Endothelial cell of umbilical vein (primary cell): ENCODE measurements around the gene LOXL3. TPM values are rescaled to one million over a fixed set of nuclear protein-coding genes. Genes with fewer than 3 reads are reported as not detected.

Experiments used
- BruUV-seq: library from RNA; stranded (reverse); fragments of 400-500 nt; replicated peaks from 2 replicates; lab custom pipeline; 2021; lab: Mats Ljungman, UMichigan
- CTCF ChIA-PET: fragments of 300-600, 350-600 bp; sonication (Branson Sonifier 250); formaldehyde crosslinking; loops from one replicate; lab custom pipeline; 2021; ENCODE audit warnings: antibody characterized with exemption, inconsistent platforms; lab: Charles Lee
- POLR2A ChIA-PET: fragments of 300-600, 350-600 bp; sonication (Branson Sonifier 250); formaldehyde crosslinking; loops from one replicate; lab custom pipeline; 2021; ENCODE audit warnings: antibody characterized with exemption, inconsistent platforms; lab: Charles Lee
- DNase-seq: peaks from one replicate; pipeline ENCODE4 v3.0.0-alpha.2; 2011; ENCODE audit warnings: low read depth, low spot score
- FAIRE-seq: peaks from 2 replicates; lab custom pipeline; 2011; peaks lifted over from hg19 to GRCh38; lab: Jason Lieb, UNC
- H2AFZ ChIP-seq: 2 replicates; pipeline ENCODE4 v1.6.0; 2012; ENCODE audit warnings: low read depth, low read length, control low read depth, inconsistent platforms
- H3K27ac ChIP-seq: 2 replicates; pipeline ENCODE4 v1.5.1; 2011; ENCODE audit warnings: low read depth, mild to moderate bottlenecking, control low read depth, low read length, moderate library complexity; ENCODE audit not compliant: insufficient read depth
- H3K27me3 ChIP-seq, 2 experiments: 2 replicates each; pipeline versions ENCODE4 v1.6.0 to v1.6.1; 2011; ENCODE audit warnings: low read length in 2 of 2, mixed read lengths in 1 of 2; ENCODE audit not compliant: control insufficient read depth in 2 of 2, insufficient read depth in 2 of 2
- H3K36me3 ChIP-seq, 2 experiments: 2 replicates in 1 of 2; 3 replicates in 1 of 2; pipeline ENCODE4 v1.5.1; 2011; ENCODE audit warnings: low read length in 2 of 2, mild to moderate bottlenecking in 1 of 2, moderate library complexity in 1 of 2; ENCODE audit not compliant: control insufficient read depth in 2 of 2, insufficient read depth in 2 of 2; ENCODE audit errors: extremely low read depth in 1 of 2
- H3K4me1 ChIP-seq: 3 replicates; pipeline ENCODE4 v1.5.1; 2011; ENCODE audit warnings: mild to moderate bottlenecking, low read length; ENCODE audit not compliant: control insufficient read depth, insufficient read depth; ENCODE audit errors: extremely low read depth
- H3K4me2 ChIP-seq: 2 replicates; pipeline ENCODE4 v1.6.1; 2011; ENCODE audit warnings: low read length, control low read depth, mixed read lengths; ENCODE audit not compliant: insufficient read depth
- H3K4me3 ChIP-seq, 3 experiments: fragments of 200-600 bp in 1 of 3; sonication (generic), shearing (Covaris generic) in 1 of 3; replicated peaks in 1 of 3; 2 replicates each; pipeline ENCODE4 v1.5.1; 2011 to 2016; ENCODE audit warnings: control low read depth in 3 of 3, low read length in 3 of 3, mild to moderate bottlenecking in 2 of 3, inconsistent platforms in 1 of 3, low read depth in 1 of 3, moderate library complexity in 1 of 3; ENCODE audit not compliant: insufficient read depth in 1 of 3
- H3K79me2 ChIP-seq: 2 replicates; pipeline ENCODE4 v1.6.0; 2012; ENCODE audit warnings: low read length, inconsistent platforms; ENCODE audit not compliant: control insufficient read depth, insufficient read depth
- H3K9ac ChIP-seq: replicated peaks from 2 replicates; pipeline ENCODE3; 2011; ENCODE audit warnings: low read length, control low read depth; ENCODE audit not compliant: insufficient read depth; ENCODE audit errors: extremely low read depth
- H3K9me1 ChIP-seq: replicated peaks from 3 replicates; pipeline ENCODE4 v1.6.0; 2011; ENCODE audit warnings: mild to moderate bottlenecking, low read length; ENCODE audit not compliant: control insufficient read depth, insufficient read depth; ENCODE audit errors: extremely low read depth
- H3K9me3 ChIP-seq: replicated peaks from 2 replicates; pipeline ENCODE4 v1.5.1; 2012; ENCODE audit warnings: low read length, inconsistent platforms; ENCODE audit not compliant: control insufficient read depth, insufficient read depth
- H4K20me1 ChIP-seq: replicated peaks from 2 replicates; pipeline ENCODE3; 2011; ENCODE audit warnings: mild to moderate bottlenecking, low read length; ENCODE audit not compliant: control insufficient read depth, insufficient read depth; ENCODE audit errors: extremely low read depth
- CTCF ChIP-seq, 2 donors: IDR thresholded peaks; 1 replicate in 1 of 2; 2 replicates in 1 of 2; pipeline ENCODE4 v1.5.1; 2011; ENCODE audit warnings: low read length in 2 of 2, mild to moderate bottlenecking in 2 of 2, moderate library complexity in 2 of 2, control low read depth in 1 of 2, inconsistent platforms in 1 of 2, low read depth in 1 of 2; ENCODE audit not compliant: insufficient read depth in 1 of 2; ENCODE audit errors: extremely low read depth in 1 of 2
- EZH2 ChIP-seq: IDR thresholded peaks from 2 replicates; pipeline ENCODE4 v1.6.1; 2012; ENCODE audit warnings: borderline replicate concordance, low read depth, mild to moderate bottlenecking, moderate library complexity, low read length, inconsistent platforms; ENCODE audit not compliant: severe bottlenecking
- FOS ChIP-seq: IDR thresholded peaks from 2 replicates; pipeline ENCODE4 v1.6.1; 2011; ENCODE audit warnings: mild to moderate bottlenecking, low read length, moderate library complexity, borderline replicate concordance; ENCODE audit not compliant: insufficient read depth
- GATA2 ChIP-seq: IDR thresholded peaks from 2 replicates; pipeline ENCODE4 v1.7.0; 2011; ENCODE audit warnings: low read depth, mild to moderate bottlenecking, moderate library complexity, mixed read lengths, low read length; ENCODE audit not compliant: insufficient read length, insufficient read depth
- JUN ChIP-seq: IDR thresholded peaks from 2 replicates; pipeline ENCODE4 v1.6.1; 2011; ENCODE audit warnings: borderline replicate concordance, low read depth; ENCODE audit not compliant: insufficient read length, insufficient read depth
- MAX ChIP-seq: IDR thresholded peaks from 2 replicates; pipeline ENCODE4 v1.6.1; 2011; ENCODE audit not compliant: insufficient read depth, insufficient read length
- MYC ChIP-seq: IDR thresholded peaks from one replicate; pipeline ENCODE4 v1.6.1; 2011; ENCODE audit warnings: mild to moderate bottlenecking, low read depth, low read length
- POLR2A ChIP-seq: IDR thresholded peaks from 2 replicates; pipeline ENCODE4 v1.6.1; 2012; ENCODE audit warnings: low read depth, mild to moderate bottlenecking, control low read depth, low read length
- dilution Hi-C: fragments of 300-500 bp; cut with MboI; formaldehyde crosslinking; loops from one replicate; pipeline ENCODE4 v1.15.0; 2019; ENCODE audit warnings: low sequenced_read_pairs; ENCODE audit not compliant: extremely low pct_ligation_motif_present
- intact Hi-C: fragments of 100-400 bp; cut with micrococcal nuclease; formaldehyde crosslinking; loops from one replicate; pipeline ENCODE4 v1.10.0; 2022
- polyA plus RNA-seq, 4 experiments: library from polyadenylated mRNA; depleted of rRNA in 3 of 4; stranded (reverse) in 3 of 4; unstranded in 1 of 4; fragments of >200 nt; gene quantifications; 2 replicates each; pipeline versions ENCODE4 v1.2.1 to v1.2.3, GENCODE V29; 2011 to 2012; ENCODE audit warnings: missing spikeins in 1 of 4
- total RNA-seq: library from RNA; stranded (reverse); gene quantifications from 2 replicates; pipeline ENCODE4 v1.2.3, GENCODE V29; 2021

LOXL3 gene
- total and polyA plus RNA-seq, 2 donors (not counting 3 experiments of a cell fraction or from before 2014, with no cell fraction given), result 0.95 to 1.3 TPM

- FAIRE-seq (peak; percentile 63), DNase-seq (no peak)
- BruUV-seq, result no TSS peak
- no peak for TF ChIP-seq JUN
- no peak for TF ChIP-seq MAX
- peaks cover 4% of the 10 kb centered on the region for H3K79me2 ChIP-seq
- H3K9ac ChIP-seq, result peak overlapping the region; percentile 46
- peaks cover 0 to 4% of the 10 kb centered on the region in 2 experiments for H3K36me3 ChIP-seq
- CTCF ChIA-PET, result no interaction called here
- peak overlapping the region; percentile 62 for H3K4me2 ChIP-seq
- peaks cover 23 to 35% of the 10 kb centered on the region in 2 experiments for H3K27me3 ChIP-seq
- POLR2A ChIA-PET, result interaction anchor here (0.6 kb wide), 1 partner anchor 35 kb away, joined by 9 read pairs; no protein-coding TSS in a partner anchor
- peak overlapping the region; percentile 59 for H3K27ac ChIP-seq
- dilution Hi-C loops (no loop called here), intact Hi-C loops (loop anchor here (5.0 kb wide), 1 partner anchor 150 kb away; the partner anchor contains the start of gene SEMA4F)
- H3K4me3 ChIP-seq, result peak overlapping the region; percentile 44 to 55 (median 50)
- H4K20me1 ChIP-seq, result no peaks in the 10 kb centered on the region
- peak overlapping the region; percentile 41 for H2AFZ ChIP-seq
- no peaks in the 10 kb centered on the region for H3K9me1 ChIP-seq
- peaks cover 41% of the 10 kb centered on the region for H3K4me1 ChIP-seq
- no peaks in the 10 kb centered on the region for H3K9me3 ChIP-seq
Observed at GRCh38 chr2:74502147-74502719, 51.5 kb downstream of the LOXL3 start.

GRCh38 chr2:74501335-74502071, 52.2 kb downstream of the LOXL3 start:
- Histone ChIP-seq H3K27ac (no peak overlapping the region), H3K9ac (no peak overlapping the region), H4K20me1 (no peaks in the 10 kb centered on the region), H3K79me2 (peaks cover 2% of the 10 kb centered on the region), H3K9me1 (no peaks in the 10 kb centered on the region), H3K4me3 (no peak overlapping the region), H2AFZ (no peak overlapping the region), H3K4me2 (no peak overlapping the region), H3K27me3 (peaks cover 23 to 40% of the 10 kb centered on the region in 2 experiments), H3K4me1 (peaks cover 37% of the 10 kb centered on the region), H3K9me3 (no peaks in the 10 kb centered on the region), H3K36me3 (peaks cover 0 to 4% of the 10 kb centered on the region in 2 experiments)
- ChIA-PET CTCF (interaction anchor here (1.0 to 1.6 kb wide), 2 partner anchors 11 to 31 kb away, joined by 3 to 4 read pairs; no protein-coding TSS in a partner anchor), POLR2A (interaction anchor here (0.6 kb wide), 1 partner anchor 34 kb away, joined by 9 read pairs; no protein-coding TSS in a partner anchor)
- no peak for TF ChIP-seq EZH2
- TF ChIP-seq GATA2, result no peak
- no peak for TF ChIP-seq MAX
- no peak for TF ChIP-seq MYC
- no peak for TF ChIP-seq FOS
- TF ChIP-seq POLR2A, result no peak
- no peak for TF ChIP-seq CTCF (IDR thresholded peaks at IDR 0.05; ENCODE audit: extremely low read depth in 1 of 2, insufficient read depth in 1 of 2, low read depth in 1 of 2, low read length in 2 of 2)
- no peak for TF ChIP-seq JUN
- dilution Hi-C loops (no loop called here), intact Hi-C loops (loop anchor here (5.0 kb wide), 1 partner anchor 151 kb away; the partner anchor contains the start of gene SEMA4F)
- no peak for DNase-seq
- FAIRE-seq, result no peak
- no TSS peak for BruUV-seq
